Trophoblast cell (in vitro differentiated cells and primary cell): ENCODE data around the gene TBPL1.

Experiments
- DNase-seq, 2 donors: peaks; one replicate each; pipeline ENCODE4 v3.0.0-alpha.2; 2016
- H2AFZ ChIP-seq: 2 replicates; pipeline ENCODE4 v1.6.1; 2013; ENCODE audit warnings: low read length, moderate library complexity, mild to moderate bottlenecking; ENCODE audit not compliant: insufficient read depth, poor library complexity
- H2AK5ac ChIP-seq: 2 replicates; pipeline ENCODE4 v1.6.1; 2013; ENCODE audit warnings: mild to moderate bottlenecking, low read length
- H2BK120ac ChIP-seq: 2 replicates; pipeline ENCODE4 v1.6.1; 2013; ENCODE audit warnings: low read length, mild to moderate bottlenecking, moderate library complexity; ENCODE audit not compliant: insufficient read depth, poor library complexity
- H2BK12ac ChIP-seq: 2 replicates; pipeline ENCODE4 v1.6.1; 2013; ENCODE audit warnings: mild to moderate bottlenecking, low read length, moderate library complexity
- H2BK5ac ChIP-seq: 2 replicates; pipeline ENCODE4 v1.6.1; 2013; ENCODE audit warnings: low read length, low read depth, moderate library complexity, mild to moderate bottlenecking; ENCODE audit not compliant: poor library complexity
- H3K14ac ChIP-seq: 2 replicates; pipeline ENCODE4 v1.6.1; 2013; ENCODE audit warnings: mild to moderate bottlenecking, low read length
- H3K18ac ChIP-seq: 2 replicates; pipeline ENCODE4 v1.6.1; 2013; ENCODE audit warnings: mild to moderate bottlenecking, low read length
- H3K23ac ChIP-seq: 2 replicates; pipeline ENCODE4 v1.6.1; 2013; ENCODE audit warnings: low read length
- H3K27ac ChIP-seq: 2 replicates; pipeline ENCODE4 v1.5.1; 2013; ENCODE audit warnings: low read depth, mild to moderate bottlenecking, inconsistent platforms, low read length, moderate library complexity
- H3K27me3 ChIP-seq: 2 replicates; pipeline ENCODE4 v1.6.1; 2013; ENCODE audit warnings: inconsistent platforms, mild to moderate bottlenecking, low read length, moderate library complexity; ENCODE audit not compliant: insufficient read depth
- H3K36me3 ChIP-seq, 2 experiments: 1 replicate in 1 of 2; 2 replicates in 1 of 2; pipeline ENCODE4 v1.6.1; 2013; ENCODE audit warnings: low read length in 2 of 2, mild to moderate bottlenecking in 2 of 2, moderate library complexity in 1 of 2; ENCODE audit not compliant: insufficient read depth in 2 of 2, control insufficient read depth in 1 of 2
- H3K4ac ChIP-seq: 2 replicates; pipeline ENCODE4 v1.6.1; 2013; ENCODE audit warnings: low read depth, mild to moderate bottlenecking, low read length, moderate library complexity
- H3K4me1 ChIP-seq, 2 experiments: 1 replicate in 1 of 2; 2 replicates in 1 of 2; pipeline ENCODE4 v1.6.1; 2013; ENCODE audit warnings: low read length in 2 of 2, mild to moderate bottlenecking in 2 of 2, moderate library complexity in 1 of 2; ENCODE audit not compliant: insufficient read depth in 2 of 2, control insufficient read depth in 1 of 2
- H3K4me2 ChIP-seq: 2 replicates; pipeline ENCODE4 v1.6.1; 2013; ENCODE audit warnings: inconsistent platforms, mild to moderate bottlenecking, low read length, moderate library complexity
- H3K4me3 ChIP-seq: 2 replicates; pipeline ENCODE4 v1.5.1; 2013; ENCODE audit warnings: mild to moderate bottlenecking, low read depth, low read length, inconsistent platforms
- H3K79me1 ChIP-seq: one replicate; pipeline ENCODE4 v1.6.1; 2013; ENCODE audit warnings: low read length
- H3K79me2 ChIP-seq: 2 replicates; pipeline ENCODE4 v1.6.1; 2013; ENCODE audit warnings: low read length, mild to moderate bottlenecking; ENCODE audit not compliant: control insufficient read depth, insufficient read depth, poor library complexity
- H3K9ac ChIP-seq: 2 replicates; pipeline ENCODE4 v1.6.1; 2013; ENCODE audit warnings: mild to moderate bottlenecking, low read length
- H3K9me3 ChIP-seq: 2 replicates; pipeline ENCODE4 v1.6.1; 2013; ENCODE audit warnings: low read depth, mild to moderate bottlenecking, control low read depth, inconsistent platforms, low read length; ENCODE audit not compliant: insufficient read depth
- H4K12ac ChIP-seq: 2 replicates; pipeline ENCODE4 v1.6.1; 2013; ENCODE audit warnings: low read depth, mild to moderate bottlenecking, low read length, moderate library complexity
- H4K8ac ChIP-seq: 2 replicates; pipeline ENCODE4 v1.6.1; 2013; ENCODE audit warnings: low read depth, mild to moderate bottlenecking, low read length, moderate library complexity
- H4K91ac ChIP-seq: one replicate; pipeline ENCODE4 v1.6.1; 2013; ENCODE audit warnings: low read depth, mild to moderate bottlenecking, low read length, moderate library complexity
- WGBS: extraction: QIAGEN DNeasy Blood & Tissue Kit; methylation state at CpG from one replicate; pipeline ENCODE4 v1.1.7; 2013; ENCODE audit warnings: missing lambda C conversion rate; ENCODE audit not compliant: insufficient read length, insufficient coverage; ENCODE audit errors: extremely low coverage; 5-methylcytosine and 5-hydroxymethylcytosine counted together

TBPL1 gene

DNA sequence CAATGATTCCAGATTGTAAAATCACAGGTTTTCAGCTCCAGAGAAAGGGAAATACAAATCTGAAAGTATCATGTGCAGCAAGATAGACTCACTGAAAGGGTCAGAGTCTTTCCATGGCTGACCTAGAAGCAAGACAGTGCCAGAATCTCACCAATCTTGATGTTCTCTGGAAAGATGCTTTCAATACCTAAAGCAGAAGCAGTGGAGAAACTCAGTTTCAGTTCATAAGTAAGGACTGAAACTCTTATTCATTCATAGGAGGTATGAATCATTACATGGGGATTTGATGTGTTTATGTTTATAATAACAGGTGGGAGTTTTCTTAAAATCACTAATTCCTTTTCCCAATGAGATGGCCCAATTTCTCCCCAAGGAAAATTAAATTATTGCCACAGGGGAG is 56.9 kb downstream of the TBPL1 start:
- H2BK5ac ChIP-seq: no peak overlapping the region
- no peak overlapping the region for H4K8ac ChIP-seq
- H3K79me1 ChIP-seq: no peaks in the 10 kb centered on the region
- no peak overlapping the region for H3K27ac ChIP-seq
- H3K79me2 ChIP-seq: no peaks in the 10 kb centered on the region
- no peak overlapping the region for H3K18ac ChIP-seq
- H3K4me1 ChIP-seq: no peaks in the 10 kb centered on the region
- no peak overlapping the region for H3K23ac ChIP-seq
- H3K4me2 ChIP-seq: no peak overlapping the region
- H3K9me3 ChIP-seq: no peaks in the 10 kb centered on the region
- no peak for DNase-seq
- H2AFZ ChIP-seq: no peak overlapping the region
- no peaks in the 10 kb centered on the region for H3K36me3 ChIP-seq
- no peak overlapping the region for H2BK12ac ChIP-seq
- H4K91ac ChIP-seq: no peak overlapping the region
- no peak overlapping the region for H3K4me3 ChIP-seq
- no peak overlapping the region for H2AK5ac ChIP-seq
- H3K9ac ChIP-seq: no peak overlapping the region
- H3K4ac ChIP-seq: no peak overlapping the region
- no peak overlapping the region for H3K14ac ChIP-seq
- no peaks in the 10 kb centered on the region for H3K27me3 ChIP-seq
- no peak overlapping the region for H2BK120ac ChIP-seq
- no peak overlapping the region for H4K12ac ChIP-seq

DNA sequence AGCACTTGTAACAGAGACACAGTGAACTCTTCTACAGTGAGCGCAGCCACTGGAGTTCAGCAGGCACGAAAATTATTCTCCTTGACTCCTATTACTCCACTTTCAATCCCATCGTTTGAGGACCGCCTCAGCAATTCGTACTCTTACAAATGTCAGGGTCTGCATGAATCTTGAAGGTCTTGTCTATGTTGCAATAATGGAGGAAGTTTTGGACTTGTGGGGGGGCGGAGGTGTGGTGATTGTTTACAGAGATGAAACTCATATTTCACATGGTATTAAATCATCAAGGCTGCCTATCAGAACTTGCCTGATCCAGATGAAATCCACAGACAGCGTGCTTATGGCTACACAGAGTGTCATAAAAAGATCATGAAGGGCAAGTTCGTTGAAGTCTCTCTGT is 57.4 kb downstream of the TBPL1 start:
- no peak overlapping the region for H3K23ac ChIP-seq
- H2AK5ac ChIP-seq: no peak overlapping the region
- H3K9me3 ChIP-seq: no peaks in the 10 kb centered on the region
- no peak overlapping the region for H4K8ac ChIP-seq
- no peak for DNase-seq
- no peaks in the 10 kb centered on the region for H3K4me1 ChIP-seq
- no peak overlapping the region for H3K18ac ChIP-seq
- no peak overlapping the region for H3K4me2 ChIP-seq
- no peak overlapping the region for H3K9ac ChIP-seq
- H2AFZ ChIP-seq: no peak overlapping the region
- no peak overlapping the region for H3K4ac ChIP-seq
- no peak overlapping the region for H2BK5ac ChIP-seq
- H3K14ac ChIP-seq: no peak overlapping the region
- no peaks in the 10 kb centered on the region for H3K79me2 ChIP-seq
- H3K27ac ChIP-seq: no peak overlapping the region
- no peaks in the 10 kb centered on the region for H3K79me1 ChIP-seq
- no peak overlapping the region for H4K91ac ChIP-seq
- H2BK12ac ChIP-seq: no peak overlapping the region
- H4K12ac ChIP-seq: no peak overlapping the region
- no peaks in the 10 kb centered on the region for H3K36me3 ChIP-seq
- no peaks in the 10 kb centered on the region for H3K27me3 ChIP-seq
- no CpG with 5 or more reads among the region's 8 CpGs for WGBS
- no peak overlapping the region for H3K4me3 ChIP-seq
- no peak overlapping the region for H2BK120ac ChIP-seq

DNA sequence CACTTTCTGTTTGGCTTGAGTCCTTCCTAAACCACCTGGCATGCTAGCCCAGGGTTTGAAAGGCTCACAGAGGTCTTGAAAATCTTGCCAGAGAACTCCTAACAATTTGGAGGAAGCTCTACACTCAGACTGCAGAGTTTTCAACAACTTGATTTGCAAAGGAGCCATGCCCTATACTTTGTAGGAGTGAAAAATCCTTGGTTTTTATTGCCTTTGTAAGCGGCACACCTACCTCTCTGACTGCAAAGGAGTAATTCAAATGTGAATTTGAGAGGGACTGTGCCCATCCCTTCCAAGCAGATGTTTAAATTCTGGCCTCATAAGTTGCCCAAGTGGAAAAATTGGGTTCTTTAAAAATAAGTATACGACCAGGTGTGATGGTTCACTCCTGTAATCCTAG is 58.0 kb downstream of the TBPL1 start:
- Histone ChIP-seq H3K9ac (no peak overlapping the region), H3K4me2 (no peak overlapping the region), H3K23ac (no peak overlapping the region), H3K27ac (no peak overlapping the region), H2AFZ (no peak overlapping the region), H2BK5ac (no peak overlapping the region), H4K8ac (no peak overlapping the region), H4K91ac (no peak overlapping the region), H3K36me3 (no peaks in the 10 kb centered on the region), H2BK12ac (no peak overlapping the region), H3K4me1 (no peaks in the 10 kb centered on the region), H3K4ac (no peak overlapping the region), H3K79me1 (no peaks in the 10 kb centered on the region), H3K14ac (no peak overlapping the region), H3K9me3 (no peaks in the 10 kb centered on the region), H3K79me2 (no peaks in the 10 kb centered on the region), H2AK5ac (no peak overlapping the region), H3K18ac (no peak overlapping the region), H4K12ac (no peak overlapping the region), H3K4me3 (no peak overlapping the region), H3K27me3 (no peaks in the 10 kb centered on the region), H2BK120ac (no peak overlapping the region)
- WGBS: no CpG with 5 or more reads among the region's 2 CpGs
- DNase-seq: no peak

DNA sequence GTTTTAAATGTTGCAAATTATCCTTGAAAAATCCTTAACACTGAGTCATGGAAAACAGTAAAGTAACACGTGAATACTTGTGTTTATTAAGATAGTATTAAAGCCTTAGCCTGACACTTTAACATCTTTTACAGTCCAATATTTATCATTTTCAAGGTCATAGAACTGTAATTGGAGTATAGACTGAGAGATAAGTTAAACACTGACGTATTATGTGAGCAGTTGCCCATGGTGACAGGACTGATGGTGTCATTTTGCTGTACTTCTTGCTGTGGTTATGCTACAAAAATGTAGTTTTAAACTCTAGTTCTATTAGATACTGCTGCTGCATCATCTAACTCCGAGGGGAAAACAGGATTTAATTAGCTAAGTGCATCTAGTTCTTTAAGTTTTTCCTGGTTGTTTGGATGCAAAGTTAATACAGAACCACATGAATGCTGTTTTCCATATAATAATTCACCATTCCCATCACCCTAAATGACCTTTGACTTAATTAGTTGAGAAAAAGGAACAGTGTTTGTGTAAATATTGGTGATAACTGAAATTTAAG is 61.6 kb downstream of the TBPL1 start:
- no peak overlapping the region for H4K12ac ChIP-seq
- H3K14ac ChIP-seq: no peak overlapping the region
- no peaks in the 10 kb centered on the region for H3K27me3 ChIP-seq
- H3K4ac ChIP-seq: no peak overlapping the region
- H2BK5ac ChIP-seq: no peak overlapping the region
- DNase-seq: no peak
- no peaks in the 10 kb centered on the region for H3K79me2 ChIP-seq
- no peak overlapping the region for H3K18ac ChIP-seq
- no peak overlapping the region for H2BK120ac ChIP-seq
- no peak overlapping the region for H3K27ac ChIP-seq
- H3K4me3 ChIP-seq: no peak overlapping the region
- H3K9ac ChIP-seq: no peak overlapping the region
- no peaks in the 10 kb centered on the region for H3K9me3 ChIP-seq
- no peak overlapping the region for H3K4me2 ChIP-seq
- peaks cover 5% of the 10 kb centered on the region for H3K79me1 ChIP-seq
- WGBS: no CpG with 5 or more reads among the region's 3 CpGs
- no peaks in the 10 kb centered on the region for H3K36me3 ChIP-seq
- no peak overlapping the region for H2AK5ac ChIP-seq
- no peak overlapping the region for H2AFZ ChIP-seq
- H3K23ac ChIP-seq: no peak overlapping the region
- H2BK12ac ChIP-seq: no peak overlapping the region
- H4K91ac ChIP-seq: no peak overlapping the region
- H4K8ac ChIP-seq: no peak overlapping the region
- H3K4me1 ChIP-seq: peaks cover 8 to 9% of the 10 kb centered on the region in 2 experiments
